Fibroblast of the conjunctiva (primary cell): ENCODE results near the gene ORC4.
"Not testable (repeated sequence)": the region's sequence is repeated elsewhere in the genome, so short reads cannot be mapped to it uniquely, and the experiment has no call there.

Experiments
- DNase-seq: peaks from one replicate; pipeline ENCODE4 v3.0.0-alpha.2; 2010; ENCODE audit warnings: low read depth

ORC4 gene

GRCh38 chr2:148014616-148015015 is 5.9 kb downstream of the ORC4 start:
- DNase-seq = no peak

- no peak for DNase-seq
Measured at GRCh38 chr2:148013876-148014275, 6.7 kb downstream of the ORC4 start.

GRCh38 chr2:148008411-148008810 is 12.1 kb downstream of the ORC4 start:
- not testable (repeated sequence) for DNase-seq

GRCh38 chr2:148007219-148007900 is 13.2 kb downstream of the ORC4 start:
- no peak for DNase-seq

DNA sequence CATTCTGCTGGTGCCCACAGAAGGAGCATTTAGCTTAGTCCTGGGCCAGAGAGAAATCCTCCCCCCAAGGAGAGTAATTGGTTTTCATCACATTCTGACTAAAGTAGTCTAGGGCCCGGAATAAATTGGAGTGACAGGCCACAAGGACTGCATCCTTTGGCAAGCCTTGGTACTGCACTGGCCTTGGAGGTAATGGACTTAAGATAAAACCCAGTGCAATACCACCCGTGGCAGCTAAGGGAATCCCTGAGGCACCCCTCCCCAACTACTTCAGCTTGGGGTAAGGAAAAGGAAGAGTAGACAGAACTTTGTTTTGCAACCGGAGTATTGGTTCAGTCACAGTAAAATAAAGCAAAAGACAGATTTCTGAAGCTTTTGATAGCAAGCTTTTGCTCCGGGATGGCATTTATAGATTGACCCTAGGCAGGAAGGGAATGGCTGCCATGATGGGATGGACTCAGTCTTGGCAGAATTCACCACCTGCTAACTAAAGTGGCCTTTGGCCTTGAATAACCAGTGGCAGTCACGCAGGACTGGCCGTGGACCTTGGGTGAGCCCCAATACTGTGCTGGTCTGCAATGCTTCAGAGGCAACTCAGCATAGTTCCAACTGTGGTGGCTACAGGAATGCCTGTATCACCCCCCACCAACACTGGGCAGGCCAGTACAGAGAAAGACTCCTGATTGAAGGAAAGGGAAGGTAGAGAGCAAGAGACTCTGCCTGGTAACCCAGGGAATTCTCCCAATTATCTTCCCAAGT is 14.1 kb downstream of the ORC4 start:
- no peak for DNase-seq

GRCh38 chr2:148002420-148002819 is 18.1 kb downstream of the ORC4 start:
- DNase-seq = not testable (repeated sequence)

GRCh38 chr2:148000095-148000494 is 20.4 kb downstream of the ORC4 start:
- DNase-seq = no peak

GRCh38 chr2:147999126-147999525 is 21.4 kb downstream of the ORC4 start:
- DNase-seq = no peak

- no peak for DNase-seq
Measured at GRCh38 chr2:147998203-147998602, 22.3 kb downstream of the ORC4 start.

DNA sequence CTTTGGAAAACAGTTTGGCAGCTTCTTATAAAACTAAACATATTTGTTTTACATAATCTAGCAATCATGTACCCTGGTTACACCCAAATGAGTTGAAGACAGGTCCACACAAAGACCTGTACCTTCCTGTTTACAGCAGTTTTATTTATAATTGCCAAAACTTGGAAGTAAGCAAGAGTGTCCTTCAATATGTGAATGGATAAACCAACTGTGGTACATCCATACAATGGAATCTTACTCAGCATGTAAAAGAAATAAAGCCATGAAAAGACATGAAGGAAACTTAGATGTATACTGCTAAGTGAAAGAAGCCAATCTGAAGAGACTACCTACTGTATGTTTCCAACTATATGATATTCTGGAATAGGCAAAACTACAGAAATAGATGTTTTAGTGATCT is 23.7 kb downstream of the ORC4 start:
- no peak for DNase-seq

DNA sequence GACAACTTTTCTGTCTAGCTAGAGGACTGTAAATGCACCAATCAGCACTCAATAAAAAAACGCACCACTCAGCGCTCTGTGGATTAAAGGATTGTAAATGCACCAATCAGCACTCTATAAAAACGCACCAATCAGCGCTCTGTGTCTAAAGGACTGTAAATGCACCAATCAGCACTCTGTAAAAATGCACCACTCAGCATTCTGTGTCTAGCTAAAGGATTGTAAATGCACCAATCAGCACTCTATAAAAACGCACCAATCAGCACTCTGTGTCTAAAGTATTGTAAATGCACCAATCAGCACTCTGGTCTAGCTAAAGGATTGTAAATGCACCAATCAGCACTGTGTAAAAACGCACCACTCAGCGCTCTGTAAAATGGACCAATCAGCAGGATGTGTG is 25.6 kb downstream of the ORC4 start:
- not testable (repeated sequence) for DNase-seq

GRCh38 chr2:147989809-147990403 is 30.6 kb downstream of the ORC4 start:
- peak; percentile 45 for DNase-seq

DNA sequence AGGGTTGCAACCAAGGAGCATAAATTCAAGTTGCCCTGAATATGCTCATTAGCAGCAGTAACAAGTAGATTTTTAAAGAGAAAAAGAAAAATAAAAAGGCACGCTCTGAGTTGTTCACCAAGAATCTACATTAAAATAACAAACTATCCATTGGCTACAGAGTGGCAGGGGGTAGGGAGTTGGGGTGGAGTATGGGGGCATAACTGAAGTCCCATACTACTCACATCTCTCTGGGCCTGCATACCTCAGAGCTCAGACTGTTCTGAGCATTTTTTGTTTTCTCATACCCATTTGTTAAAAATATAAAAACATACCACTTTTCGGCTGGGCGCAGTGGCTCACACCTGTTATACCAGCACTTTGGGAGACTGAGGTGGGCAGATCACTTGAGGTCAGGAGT is 31.4 kb downstream of the ORC4 start:
- no peak for DNase-seq

DNA sequence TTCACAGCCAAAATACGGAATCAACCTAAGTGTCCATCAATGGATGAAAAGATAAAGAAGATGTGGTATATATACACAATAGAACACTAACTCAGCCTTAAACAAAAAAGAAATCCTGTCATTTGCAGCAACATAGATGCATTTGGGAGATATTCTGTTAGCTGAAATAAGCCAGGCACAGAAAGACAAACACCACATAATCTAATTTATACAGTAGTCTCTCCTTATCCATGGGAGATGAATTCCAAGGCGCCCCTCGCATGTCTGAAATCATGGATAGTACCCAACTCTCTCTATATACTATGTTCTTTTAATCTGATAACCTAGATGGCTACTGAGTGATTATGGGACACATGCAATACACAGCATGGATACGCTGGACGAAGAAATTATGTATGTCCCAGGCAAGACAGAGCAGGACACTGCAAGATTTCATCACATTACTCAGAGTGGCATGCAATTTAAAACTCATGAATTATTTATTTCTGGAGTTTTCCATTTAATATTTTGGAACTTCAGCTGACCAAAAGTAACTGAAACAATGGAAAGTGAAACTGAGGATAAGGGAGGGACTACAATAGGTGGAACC is 39.5 kb downstream of the ORC4 start:
- DNase-seq = no peak

DNA sequence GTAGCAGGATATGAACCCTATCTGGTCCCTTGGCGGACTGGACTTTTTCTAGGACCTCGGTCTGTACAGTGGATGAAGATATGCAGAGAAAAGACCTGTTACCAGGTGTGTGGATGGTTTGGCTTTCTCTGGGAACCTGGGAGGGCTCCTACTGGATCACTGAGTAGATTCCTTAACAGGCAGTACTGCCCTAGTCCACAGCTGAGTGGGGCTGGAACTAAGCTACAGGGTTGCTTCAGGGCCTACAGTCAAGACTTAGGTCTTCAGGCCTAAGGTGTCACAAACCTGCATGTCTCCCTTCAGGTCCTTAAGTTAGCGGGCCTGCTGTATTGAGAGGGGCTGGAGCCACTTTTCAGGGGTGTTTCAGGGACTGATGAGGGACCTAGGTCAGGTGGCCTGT is 42.9 kb downstream of the ORC4 start:
- DNase-seq = no peak

DNA sequence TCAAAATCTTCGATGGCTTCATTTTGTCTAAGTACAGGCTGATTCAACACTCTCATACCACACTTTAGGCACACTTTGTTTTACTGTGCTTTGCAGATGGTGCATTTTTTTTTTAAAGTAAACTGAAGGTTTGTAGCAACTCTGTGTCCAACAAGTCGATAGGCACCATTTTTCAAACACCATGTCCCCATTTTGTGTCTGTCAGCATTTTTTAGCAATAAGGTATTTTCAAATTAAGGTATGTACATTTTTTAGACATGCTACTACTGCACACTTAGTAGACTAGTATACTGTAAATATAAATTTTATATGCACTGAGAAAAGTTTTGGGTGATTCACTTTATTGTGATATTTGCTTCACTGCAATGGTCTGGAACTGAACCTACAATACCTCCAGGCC is 44.4 kb downstream of the ORC4 start:
- no peak for DNase-seq

DNA sequence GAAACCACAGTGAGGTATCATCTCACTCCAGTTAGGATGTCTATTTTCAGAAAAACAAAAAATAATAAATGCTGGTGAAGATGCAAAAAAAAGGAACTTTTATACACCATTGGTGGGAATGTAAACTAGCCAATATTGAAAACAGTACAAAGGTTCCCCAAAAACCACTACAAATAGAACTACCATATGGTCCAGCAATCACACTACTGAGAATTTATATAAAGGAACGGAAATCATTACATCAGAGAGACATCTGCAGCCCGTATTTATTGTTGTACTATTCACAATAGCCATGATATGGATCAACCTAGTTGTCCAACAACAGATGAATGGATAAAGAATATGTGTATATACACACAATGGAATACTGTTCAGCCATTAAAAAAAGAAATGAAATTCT is 52.0 kb downstream of the ORC4 start:
- no peak for DNase-seq

- no peak for DNase-seq
Measured at GRCh38 chr2:147952118-147952517, 68.4 kb downstream of the ORC4 start.

DNA sequence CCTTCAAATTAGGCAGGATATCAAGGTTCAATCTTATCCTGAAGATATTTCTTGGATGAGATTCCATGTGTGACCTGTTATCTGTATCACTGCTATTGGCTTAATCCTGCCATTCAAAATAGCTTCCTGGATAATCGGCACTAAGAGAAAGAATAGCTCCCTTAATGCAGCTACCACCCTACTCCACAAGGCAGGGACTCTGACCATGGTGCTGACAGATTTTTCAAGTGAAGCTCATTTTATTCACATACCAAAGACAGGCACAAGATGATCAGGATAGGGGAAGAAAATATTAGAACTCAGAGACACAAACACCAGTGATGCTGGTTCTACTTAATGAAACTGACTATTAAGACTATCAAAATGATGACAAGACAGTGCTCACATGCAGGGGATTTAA is 74.9 kb downstream of the ORC4 start:
- no peak for DNase-seq

DNA sequence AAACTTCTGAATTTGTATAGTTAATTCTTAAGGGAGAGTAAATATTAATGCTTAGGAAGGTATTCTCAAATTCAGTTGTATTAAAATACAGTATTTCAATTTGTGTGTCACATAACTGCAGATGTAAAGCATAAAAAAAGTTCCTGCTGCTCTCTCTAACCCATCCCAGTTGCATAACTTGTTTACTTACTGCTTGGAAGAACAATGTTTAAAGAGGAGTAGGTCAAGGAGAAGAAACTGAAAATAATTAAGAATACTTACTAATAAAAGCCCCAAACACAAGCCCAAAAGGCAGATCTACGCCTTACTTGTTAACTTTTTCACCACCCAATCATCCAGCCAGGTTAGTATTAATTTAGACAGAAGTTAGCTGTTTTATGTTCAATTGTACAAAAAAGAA is 81.2 kb downstream of the ORC4 start:
- no peak for DNase-seq

- peak; percentile 9 for DNase-seq
Measured at GRCh38 chr2:147937744-147938349, 82.7 kb downstream of the ORC4 start.

- no peak for DNase-seq
Measured at GRCh38 chr2:147934881-147935620, 85.5 kb downstream of the ORC4 start.
